ENCODE data around the gene NR2F6.

NR2F6 gene

DNA sequence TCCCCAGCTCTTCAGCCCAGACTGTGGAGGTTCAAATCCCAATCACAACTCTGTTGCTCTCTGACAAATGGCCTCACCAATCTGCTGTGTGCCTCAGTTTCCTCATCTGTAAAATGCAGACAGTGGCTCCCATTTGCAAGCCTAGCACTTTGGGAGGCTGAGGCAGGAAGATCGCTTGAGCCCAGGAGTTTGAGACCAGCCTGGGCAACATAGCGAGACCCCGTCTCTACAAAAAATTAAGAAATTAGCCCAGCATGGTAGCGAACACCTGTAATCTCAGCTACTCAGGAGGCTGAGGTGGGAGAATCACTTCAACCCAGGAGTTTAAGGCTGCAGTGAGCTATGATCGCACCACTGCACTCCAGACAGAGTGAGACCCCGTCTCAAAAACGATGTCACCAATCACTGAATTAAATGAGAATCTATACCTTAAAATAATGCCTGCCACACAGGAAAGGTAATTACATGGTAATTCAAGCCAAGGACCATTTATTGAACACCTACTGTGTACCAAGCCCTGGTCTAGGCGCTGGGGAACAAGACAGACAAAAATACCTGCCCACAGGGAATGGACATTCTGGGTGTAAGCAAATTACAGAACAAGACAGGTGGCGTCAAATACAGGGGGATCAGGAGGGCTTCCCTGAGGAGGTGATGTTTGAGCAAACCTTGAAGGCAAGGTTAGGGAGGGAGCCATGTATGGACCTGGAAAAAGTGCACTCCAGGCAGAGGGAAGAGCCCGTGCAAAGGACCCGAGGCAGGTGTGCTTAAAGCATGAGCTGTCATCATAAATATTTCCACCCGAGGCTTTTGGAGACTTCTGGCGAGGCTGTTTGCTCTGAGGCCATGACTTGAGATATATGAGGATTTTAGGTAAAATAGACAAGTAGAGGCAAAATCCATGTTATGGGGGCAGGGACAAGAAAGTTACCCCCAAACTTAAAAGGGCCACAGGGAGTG lies 7.7 kb downstream of the NR2F6 start:
- DNase-seq = no peak

DNA sequence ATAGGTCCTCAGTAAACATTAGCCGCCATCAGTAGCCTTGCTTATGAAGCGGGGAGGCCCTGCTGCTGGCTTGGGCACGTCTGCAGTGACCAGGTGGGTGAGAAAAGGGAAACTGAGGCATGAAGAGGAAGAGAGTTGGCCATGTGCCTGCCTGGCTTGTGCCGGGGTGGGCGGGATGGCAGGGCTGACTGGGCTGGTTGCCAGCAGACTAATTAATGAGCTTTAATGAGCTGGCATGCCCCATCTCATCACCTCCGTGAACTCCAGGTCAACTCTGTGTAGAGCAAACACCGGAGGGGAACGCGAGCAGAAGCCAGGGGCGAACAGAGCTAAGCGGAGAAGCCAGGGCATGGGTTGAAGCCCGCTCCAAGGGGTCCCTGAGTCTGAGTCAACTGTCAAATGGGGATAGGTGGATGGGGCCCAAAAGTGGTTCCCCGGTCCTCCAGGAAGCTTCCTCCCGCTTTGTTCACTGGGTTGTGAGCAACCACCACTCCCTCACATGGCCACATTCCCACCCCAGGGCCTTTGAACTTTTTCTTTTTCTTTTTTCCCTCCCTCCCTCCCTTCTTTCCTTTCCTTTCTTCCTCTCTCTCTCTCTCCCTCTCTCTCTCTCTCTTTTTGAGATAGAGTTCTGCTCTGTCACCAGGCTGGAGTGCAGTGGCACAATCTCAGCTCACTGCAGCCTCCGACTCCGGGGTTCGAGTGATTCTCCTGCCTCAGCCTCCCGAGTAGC lies 8.7 kb downstream of the NR2F6 start:
- no peak for DNase-seq

DNA sequence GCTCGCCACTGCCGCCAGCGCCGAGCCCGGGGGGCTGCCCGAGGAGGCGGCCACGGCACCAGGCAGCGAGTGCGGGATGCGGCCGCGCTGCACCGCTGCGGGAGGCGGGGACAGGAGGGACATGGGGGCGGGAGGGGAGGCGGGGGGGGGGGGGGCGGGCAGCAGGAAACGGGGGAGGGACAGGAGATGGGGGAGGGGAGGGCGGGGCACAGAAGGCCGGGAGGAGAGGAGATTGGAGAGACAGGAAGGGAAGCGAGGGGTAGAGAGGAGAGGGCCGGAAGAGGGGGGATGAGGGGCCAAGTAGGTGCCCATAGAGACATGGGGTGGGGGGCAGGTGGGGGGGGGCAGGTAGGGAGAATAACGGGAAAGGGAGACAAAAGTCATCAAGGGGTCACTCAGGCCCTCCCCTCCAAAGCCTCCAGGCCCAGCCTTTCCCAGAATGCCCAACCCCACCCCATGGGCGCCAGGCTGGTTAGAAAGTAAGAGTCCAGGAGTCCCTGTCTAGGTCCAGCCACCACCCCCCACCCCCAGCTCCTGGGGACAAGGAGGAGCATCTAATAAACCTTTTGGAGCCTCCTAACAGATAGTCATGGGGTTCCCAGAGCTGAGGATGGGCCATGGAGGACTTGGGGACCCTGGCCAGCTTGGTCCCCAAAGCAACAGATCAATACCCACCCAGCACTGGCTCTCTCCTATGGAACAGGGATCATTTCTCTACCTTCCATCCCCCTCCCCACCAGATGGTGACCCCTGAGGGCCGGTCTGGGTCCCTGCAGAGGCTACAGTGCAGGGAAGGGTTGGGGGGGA lies 9.5 kb downstream of the NR2F6 start:
- peak; percentile 24 for DNase-seq

DNA sequence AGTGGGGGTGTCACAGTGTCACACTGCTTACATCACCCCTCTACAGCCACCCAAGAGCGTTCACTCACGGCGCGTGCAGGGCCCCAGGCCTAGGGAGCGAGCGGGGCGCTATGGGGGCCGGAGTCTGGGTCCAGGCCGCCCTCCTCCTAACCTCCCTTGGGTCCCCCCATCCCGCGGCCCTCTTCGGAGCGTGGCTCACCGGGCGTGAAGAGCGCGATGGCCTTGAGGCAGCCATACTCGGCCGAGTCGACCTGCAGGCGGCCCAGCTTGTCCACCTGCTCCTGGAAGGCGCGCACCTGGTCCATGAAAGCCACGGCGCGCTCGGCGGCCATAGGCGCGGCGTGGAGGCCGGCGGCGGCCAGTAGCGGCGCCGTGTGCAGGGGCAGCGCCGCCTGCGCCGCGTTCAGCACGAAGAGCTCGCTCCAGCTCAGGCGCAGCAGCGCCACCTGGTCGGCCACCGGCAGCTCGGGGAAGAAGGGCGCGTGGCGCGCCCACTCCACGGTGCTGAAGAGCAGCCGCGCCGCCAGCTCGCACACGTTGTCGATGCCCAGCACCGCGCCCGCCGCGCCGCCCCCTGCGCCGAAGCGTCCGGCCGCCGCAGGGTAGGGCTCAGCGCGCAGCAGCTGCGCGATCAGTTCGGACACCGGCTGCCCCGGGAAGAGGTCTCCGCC lies 10.3 kb downstream of the NR2F6 start:
- peak; percentile 24 for DNase-seq

DNA sequence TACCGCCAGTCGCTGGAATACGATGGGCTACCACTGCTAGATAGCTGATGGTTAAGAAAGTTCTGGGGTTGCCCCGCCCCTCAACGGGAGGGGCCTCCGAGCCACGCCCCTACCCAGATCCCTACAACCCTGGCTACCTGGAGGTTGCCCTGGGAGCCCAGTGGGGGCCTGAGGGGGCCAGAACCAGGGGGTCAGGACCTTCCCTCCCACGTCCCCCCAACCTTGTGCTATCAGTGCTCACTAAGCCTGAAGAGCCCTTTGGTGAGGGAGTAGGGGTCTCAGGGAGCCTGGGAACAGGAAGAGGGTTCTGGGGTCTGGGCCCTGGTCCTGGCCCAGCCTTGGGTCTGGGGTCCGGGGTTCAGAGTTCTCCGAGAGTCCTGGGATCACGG lies 10.8 kb downstream of the NR2F6 start:
- peak; percentile 24 for DNase-seq

DNA sequence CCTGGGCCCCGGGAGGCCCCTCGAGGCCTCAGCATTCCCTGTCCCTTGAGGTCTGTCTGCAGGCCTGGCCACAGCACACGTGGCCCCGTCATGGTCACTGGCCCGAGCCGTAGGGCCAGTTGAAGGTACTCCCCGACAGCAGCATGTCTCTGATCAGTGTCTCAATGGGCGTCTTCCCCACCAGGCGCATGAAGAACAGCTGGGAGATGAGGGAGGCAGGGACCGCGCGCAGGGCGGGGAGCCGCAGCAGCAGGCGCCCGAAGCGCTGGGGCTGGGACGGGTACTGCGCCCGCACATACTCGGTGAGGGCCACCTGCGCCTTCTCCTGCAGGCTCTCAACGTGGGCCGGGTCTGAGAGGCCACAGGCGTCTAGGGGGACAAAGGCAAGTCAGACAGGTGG lies 13.5 kb downstream of the NR2F6 start:
- DNase-seq = no peak

DNA sequence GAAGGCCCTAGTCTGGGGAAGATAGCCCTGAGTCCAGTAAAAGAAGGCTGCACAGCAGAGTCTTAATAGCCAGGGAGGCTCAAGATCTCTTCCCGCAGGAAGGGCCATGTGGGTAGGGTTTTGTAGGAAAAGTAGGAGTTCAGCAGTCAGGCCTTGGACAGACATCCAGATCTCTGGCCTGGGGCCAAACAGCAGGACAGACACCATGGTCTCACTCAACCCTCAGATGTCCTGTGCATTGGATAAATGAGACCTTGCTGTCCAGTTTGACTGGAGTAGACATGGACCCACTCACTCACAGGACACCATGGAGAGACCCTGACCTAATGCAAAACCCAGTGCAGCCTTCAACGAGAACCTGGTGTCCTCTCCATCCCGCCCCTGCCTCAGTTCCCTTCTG lies 15.8 kb downstream of the NR2F6 start:
- no peak for DNase-seq

DNA sequence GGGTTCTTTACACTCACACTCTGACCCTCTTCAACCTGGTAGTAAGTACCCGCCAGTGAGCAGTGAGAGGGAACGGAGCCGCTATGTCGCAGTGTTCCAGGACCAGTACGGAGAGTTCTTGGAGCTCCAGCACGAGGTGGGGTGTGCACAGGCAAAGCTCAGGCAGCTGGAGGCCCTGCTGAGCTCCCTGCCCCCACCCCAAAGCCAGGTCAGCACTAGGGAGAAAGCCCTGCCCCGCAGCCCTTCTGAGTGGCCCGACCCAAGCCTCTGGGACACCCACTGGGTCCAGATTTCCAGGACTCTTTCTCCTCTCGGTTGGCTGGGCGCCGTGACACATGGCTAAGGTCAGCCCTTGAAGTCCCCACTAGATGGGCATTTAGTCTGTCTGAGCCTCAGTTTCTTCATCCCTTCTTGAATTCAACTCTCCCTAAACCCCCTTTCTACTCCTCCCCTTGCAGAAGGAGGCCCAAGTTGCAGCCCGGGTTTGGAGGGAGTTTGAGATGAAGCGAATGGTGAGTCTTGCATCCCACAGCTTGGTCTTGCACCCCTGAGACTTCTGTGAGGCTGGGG lies 17.8 kb downstream of the NR2F6 start:
- DNase-seq = no peak

DNA sequence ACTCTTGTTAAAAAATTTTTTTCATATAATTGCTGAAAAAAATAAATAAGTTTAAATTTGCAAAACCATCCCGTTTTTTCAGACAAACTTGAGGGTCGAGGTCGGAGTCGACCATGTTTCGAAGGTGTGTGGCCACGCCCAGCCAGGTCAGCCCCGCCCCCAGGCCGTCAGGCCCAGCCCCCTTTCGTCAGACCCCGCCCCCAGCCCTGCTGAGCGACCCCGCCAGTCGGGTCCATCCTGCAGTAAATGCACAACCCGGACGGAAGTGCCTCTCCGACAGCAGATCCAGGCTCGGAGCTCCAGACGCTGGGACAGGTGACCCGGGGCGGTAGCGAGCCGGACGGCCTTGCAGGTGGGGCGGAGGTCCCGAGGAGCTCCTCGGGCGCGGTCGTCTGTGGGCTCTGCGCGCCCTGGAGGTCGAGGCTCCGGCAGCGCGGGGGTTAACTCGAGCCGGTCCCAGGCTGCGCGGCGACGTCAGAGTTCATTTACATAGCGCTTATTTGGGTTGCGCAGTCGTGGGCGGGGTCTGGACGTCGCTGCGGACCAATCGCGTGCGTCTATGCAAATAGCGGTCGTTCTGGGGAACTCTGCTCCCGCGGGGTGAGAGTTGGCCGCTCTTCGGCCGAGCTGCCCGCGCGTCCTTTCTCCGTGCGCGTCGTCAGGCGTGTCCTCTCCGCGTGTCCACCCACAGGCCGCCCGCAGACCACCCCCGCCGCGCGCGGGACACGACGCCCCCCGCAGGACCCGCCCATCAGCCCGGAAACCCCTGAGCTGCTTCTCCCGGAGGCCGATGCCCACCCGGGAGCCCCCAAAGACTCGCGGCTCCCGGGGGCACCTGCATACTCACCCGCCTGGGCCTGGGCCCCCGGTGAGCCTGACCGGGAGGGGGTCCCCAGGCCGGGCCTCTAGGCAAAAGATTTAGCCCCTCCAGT lies 19.5 kb downstream of the NR2F6 start, which contains the start of gene OCEL1:
Gene OCEL1, plus strand, starts transcription at position 225 of the 932 bp plus-strand sequence. Its CDS starts 22 bp downstream, at position 247.
- peak; percentile 84 for DNase-seq

DNA sequence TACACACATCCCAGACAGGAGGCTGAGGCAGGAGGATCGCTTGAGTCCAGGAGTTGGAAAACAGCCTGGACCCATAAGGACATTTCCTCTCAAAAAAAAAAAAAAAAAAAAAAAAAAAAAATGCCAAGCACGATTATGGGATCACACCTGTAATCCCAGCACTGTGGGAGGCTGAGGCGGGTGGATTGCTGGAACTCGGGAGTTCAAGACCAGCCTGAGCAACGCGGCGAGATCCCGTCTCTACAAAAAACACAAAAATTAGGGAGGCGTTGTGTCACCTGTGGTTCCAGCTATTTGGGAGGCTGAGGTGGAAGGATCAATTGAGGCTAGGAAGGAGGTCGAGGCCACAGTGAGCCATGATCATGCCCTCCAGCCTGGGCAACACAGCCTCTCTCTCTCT lies 20.7 kb downstream of the NR2F6 start:
- no peak for DNase-seq

DNA sequence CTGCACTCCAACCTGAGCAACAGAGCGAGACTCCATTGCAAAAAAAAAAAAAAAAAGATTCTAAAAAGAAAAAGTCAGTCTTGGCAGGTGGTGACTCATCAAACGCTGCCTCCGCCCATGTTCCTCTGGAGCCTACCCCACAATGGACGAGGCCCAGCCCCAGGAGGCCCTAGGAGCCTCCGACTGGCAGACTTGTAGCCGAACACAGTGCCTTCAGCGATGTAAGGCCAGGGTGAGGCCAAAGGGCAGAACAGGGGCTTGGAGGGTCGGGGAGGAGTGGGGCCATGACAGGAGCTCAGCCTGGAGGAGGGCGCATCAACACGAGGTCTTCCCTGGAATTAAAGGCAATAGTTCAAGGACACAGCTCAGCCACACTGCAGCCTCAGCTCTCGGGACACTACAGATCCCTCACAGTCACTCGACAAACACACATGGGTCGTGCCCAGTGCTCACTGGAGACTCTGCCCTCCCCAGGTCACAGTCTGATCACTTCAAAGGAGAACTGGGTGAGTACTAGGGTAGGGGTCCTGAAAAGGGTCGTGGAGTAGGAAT lies 25.4 kb downstream of the NR2F6 start:
- DNase-seq = no peak

DNA sequence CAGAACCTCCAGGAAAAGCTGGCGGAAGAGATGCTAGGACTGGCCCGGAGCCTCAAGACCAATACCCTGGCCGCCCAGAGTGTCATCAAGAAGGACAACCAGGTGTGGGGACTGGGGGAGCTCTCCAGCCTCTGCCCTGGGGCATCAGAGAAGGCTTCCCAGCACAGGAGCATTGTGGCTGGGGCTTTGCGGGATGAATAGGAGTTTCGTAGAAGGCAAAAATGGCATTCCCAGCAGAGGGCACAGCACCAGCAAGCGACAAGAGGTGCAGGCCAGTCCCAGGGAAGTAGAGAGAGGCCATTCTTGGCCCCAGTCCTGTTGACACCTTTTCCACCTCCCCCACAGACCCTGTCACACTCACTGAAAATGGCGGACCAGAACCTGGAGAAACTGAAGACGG lies 26.4 kb downstream of the NR2F6 start:
- DNase-seq = no peak

DNA sequence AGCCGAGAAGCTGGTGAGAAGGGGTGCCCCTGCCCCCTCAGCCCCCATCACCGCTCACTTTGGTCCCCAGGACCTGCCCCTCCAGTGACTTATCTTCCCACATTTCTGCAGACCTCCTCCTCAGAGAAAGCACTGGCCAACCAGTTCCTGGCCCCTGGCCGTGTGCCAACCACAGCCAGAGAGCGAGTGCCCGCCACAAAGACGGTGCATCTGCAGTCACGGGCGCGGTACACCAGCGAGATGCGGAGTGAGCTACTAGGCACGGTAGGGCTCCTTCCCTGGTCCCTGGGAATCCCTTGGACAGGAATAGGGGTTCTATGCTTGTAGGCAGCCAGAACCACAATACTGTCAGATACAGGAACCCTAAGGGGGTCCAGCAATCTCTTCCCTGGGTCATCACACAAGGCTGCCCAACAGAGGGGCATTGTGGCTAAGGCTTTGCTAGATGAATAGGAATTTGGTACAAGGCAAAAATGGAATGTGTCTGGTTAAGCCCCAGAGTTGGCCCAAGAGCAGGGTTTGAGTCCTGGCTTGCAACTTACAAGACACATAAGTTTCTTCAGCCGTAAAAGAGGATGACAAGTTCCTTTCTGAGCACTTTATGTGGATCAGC lies 29.6 kb downstream of the NR2F6 start:
- no peak for DNase-seq

DNA sequence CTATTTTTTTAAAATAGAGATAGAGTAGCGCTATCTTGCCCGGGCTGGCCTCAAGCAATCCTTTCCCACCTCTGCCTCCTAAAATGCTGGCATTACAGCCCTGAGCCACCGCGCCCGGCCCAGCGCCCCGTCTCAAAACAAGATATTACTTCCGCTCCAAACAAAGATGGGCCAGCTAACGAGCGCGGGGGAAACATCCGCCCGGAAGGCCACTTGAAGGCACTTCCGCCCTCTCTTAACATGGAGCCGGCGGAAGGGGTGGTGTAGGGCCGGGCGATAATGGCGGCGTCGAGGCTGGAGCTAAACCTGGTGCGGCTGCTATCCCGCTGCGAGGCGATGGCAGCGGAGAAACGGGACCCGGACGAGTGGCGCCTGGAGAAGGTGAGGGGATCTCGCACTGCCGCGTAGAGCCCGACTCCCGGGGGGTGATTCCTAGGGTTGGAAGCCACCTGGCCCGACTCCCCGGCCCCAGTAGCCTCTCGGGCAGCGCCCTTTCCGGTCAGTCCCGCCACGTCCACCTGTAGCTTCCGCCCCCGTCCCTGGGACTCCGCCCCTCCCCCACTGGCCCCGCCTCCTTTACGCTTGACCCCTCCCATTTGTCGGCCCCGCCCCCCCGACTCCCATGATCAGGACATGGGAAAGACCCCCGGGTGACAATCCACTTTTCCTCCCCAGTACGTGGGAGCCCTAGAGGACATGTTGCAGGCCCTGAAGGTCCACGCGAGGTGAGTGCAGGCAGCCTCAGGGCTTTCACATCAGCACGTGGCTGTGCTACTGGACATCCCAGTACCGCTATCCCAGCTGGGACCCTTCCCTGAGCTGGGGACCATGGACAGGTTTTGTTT lies 30.4 kb downstream of the NR2F6 start, which contains the start of gene USE1:
Gene USE1, plus strand, starts transcription at position 231 of the 845 bp plus-strand sequence. Its CDS starts 49 bp downstream, at position 280.
- peak; percentile 70 for DNase-seq

DNA sequence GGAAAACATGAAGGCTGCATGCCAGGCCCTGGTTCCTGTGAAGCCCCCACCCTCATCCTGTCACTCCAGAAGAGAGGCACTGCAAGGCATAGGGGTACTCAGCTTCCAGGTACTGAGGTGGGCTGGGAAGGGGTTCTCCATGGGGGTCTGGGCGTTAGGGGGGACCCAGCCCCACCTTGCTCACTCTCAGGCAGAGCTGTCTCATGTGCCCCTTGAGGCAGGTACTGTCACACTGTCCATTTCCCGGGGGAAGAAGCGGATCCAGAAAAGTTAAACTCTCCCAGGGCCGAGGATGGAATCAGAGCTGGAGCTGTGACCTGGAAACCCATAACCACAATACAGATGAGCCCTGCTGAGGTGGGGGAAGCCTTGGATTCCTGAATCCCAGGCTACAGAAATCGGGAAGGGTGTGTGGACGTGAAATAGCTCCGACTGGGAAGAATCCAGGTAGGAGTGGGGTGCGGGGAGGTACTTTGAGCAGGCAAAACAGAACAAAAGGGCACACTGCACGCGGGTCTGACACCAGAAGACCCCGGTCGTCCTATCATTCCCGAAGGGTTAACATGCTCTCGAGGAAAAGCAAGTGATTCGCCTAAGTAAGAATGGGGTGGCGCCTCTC lies 31.1 kb downstream of the NR2F6 start:
- DNase-seq = no peak

DNA sequence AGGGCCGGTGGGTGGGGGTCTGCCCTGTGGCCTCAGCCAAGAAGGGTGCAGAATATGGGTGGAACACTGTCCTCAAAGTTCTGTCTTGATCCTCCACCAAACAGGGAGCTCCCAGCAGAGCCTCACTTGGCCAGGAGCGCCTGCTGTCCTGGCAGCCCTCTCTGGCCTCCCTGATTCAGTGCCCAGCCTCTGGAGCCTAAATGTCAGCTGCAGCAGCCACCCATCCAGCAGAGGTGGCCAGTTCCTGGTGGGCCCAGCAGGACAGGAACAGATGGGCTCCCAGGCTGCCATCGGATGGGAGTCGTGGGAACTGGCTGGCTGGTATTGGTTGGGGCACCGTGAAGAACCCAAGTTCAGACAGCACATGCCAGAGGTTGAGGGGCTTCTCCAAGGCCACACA lies 32.4 kb downstream of the NR2F6 start:
- no peak for DNase-seq

DNA sequence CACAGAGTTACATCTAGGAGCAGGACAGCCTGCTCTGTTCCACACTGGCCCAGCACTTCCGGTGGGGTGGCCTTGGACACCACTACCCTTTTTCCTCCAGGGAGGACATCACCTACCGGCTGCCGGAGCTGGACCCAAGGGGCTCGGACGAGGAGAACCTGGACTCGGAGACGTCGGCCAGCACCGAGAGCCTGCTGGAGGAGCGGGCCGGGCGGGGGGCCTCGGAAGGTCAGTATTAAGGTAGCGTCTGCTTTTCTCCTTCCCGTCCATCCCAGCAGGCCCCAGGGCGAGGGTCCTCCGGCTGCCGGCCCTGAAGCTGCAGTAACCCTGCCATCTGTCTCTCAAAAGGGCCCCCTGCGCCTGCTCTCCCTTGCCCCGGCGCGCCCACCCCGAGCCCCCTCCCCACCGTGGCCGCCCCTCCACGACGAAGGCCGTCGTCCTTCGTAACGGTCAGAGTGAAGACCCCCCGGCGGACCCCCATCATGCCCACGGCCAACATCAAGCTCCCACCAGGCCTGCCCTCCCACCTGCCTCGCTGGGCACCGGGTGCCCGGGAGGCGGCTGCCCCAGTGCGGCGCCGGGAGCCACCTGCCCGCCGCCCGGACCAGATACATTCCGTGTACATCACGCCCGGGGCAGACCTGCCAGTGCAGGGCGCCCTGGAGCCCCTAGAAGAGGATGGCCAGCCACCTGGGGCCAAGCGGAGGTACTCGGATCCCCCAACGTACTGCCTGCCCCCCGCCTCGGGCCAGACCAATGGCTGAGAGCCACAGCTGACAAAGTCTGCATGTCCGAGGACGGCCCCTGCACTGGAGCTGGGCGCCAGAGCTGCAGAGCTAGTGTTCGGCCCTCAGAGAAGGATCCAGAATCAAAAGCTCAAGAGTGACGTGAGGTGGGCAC lies 33.9 kb downstream of the NR2F6 start:
- no peak for DNase-seq

DNA sequence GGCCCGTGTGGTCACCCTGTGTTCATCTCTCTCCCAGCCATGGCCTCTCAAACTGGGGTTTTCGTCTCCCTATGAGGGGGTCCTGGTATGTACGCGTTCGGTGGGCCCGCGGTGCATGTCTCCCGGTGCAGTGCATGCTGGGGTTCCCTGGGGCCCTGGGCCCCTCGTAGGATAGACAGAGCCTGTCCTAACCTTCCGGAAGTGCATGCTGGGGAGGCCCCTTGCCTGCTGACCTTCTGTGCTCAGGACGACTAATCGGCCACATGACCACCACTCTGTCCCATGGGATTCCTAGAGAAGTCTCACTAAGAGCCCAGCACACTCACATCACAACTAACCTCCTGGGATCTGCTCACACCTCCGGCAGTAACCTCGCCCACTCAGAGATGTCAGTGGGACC lies 35.4 kb downstream of the NR2F6 start:
- DNase-seq = no peak
